22Rv1 (cell line): ENCODE results near the gene KLHDC4.

Experiments
- H3K27ac ChIP-seq: fragments of 450-650 bp; 2 replicates; pipeline ENCODE4 v1.5.1; 2017
- ZFX ChIP-seq: fragments of 450-650 bp; IDR thresholded peaks from 2 replicates; pipeline ENCODE4 v1.6.1; 2017; ENCODE audit warnings: antibody characterized with exemption, borderline replicate concordance
- TF ChIP-seq, protein P1 (sequence below): fragments of 450-650 bp; IDR thresholded peaks from 2 replicates; pipeline ENCODE4 v1.5.1; 2017; ENCODE audit warnings: mild to moderate bottlenecking

Gene KLHDC4

GRCh38 chr16:87698676-87699199 is 67.0 kb downstream of the KLHDC4 start:
- no peak for TF ChIP-seq ZFX
- TF ChIP-seq, protein P1, sequence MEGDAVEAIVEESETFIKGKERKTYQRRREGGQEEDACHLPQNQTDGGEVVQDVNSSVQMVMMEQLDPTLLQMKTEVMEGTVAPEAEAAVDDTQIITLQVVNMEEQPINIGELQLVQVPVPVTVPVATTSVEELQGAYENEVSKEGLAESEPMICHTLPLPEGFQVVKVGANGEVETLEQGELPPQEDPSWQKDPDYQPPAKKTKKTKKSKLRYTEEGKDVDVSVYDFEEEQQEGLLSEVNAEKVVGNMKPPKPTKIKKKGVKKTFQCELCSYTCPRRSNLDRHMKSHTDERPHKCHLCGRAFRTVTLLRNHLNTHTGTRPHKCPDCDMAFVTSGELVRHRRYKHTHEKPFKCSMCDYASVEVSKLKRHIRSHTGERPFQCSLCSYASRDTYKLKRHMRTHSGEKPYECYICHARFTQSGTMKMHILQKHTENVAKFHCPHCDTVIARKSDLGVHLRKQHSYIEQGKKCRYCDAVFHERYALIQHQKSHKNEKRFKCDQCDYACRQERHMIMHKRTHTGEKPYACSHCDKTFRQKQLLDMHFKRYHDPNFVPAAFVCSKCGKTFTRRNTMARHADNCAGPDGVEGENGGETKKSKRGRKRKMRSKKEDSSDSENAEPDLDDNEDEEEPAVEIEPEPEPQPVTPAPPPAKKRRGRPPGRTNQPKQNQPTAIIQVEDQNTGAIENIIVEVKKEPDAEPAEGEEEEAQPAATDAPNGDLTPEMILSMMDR = no peak
- H3K27ac ChIP-seq = no peak overlapping the region

DNA sequence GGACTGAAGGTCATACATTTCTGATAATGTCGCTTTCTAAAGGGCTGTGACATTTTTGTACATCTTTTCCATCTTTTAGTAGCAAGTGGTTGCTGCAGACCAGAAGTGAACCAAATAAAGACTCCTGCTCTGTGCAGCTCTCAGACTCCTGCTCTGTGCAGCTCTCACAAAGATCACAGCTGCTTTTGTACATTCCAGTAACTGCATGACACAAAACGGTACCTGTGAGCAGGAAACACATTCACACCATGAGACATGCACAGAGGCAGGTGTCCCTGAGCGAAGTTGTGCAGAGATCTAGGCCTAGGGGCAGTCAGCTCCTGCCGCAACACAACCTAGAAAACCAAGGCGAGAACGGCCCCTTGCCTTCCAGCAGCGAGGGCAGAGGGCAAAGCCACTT is 67.5 kb downstream of the KLHDC4 start:
- H3K27ac ChIP-seq = no peak overlapping the region
- TF ChIP-seq ZFX = no peak
- TF ChIP-seq, protein P1 = no peak

- no peak overlapping the region for H3K27ac ChIP-seq
- TF ChIP-seq ZFX = no peak
- TF ChIP-seq, protein P1 = no peak
Observed at GRCh38 chr16:87697792-87698191, 68.0 kb downstream of the KLHDC4 start.

- no peak overlapping the region for H3K27ac ChIP-seq
- TF ChIP-seq ZFX = no peak
- TF ChIP-seq, protein P1 = no peak
Observed at GRCh38 chr16:87697256-87697655, 68.5 kb downstream of the KLHDC4 start.

GRCh38 chr16:87696726-87697125 is 69.1 kb downstream of the KLHDC4 start:
- no peak overlapping the region for H3K27ac ChIP-seq
- TF ChIP-seq, protein P1 = no peak
- no peak for TF ChIP-seq ZFX

DNA sequence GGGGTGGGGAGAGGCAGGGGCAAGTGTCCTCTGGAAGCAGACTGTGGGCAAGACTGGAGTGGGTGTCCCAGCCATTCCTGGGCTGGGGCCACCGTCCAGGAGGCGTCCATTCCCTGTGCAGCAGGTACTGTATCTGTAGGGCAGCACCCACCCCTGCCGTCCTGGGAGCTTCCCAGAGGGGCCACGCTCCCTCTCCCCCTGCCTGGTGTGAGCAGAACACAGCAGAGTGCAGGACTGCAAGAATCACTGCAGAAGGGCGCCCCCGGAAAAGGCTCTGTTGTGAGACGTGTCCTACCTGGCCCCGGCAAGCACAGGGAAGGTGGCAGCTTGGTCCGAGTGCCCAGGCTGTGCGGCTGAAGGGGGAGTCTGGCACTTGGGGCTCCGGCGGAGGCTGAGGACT is 70.3 kb downstream of the KLHDC4 start:
- TF ChIP-seq ZFX = no peak
- TF ChIP-seq, protein P1 = no peak
- H3K27ac ChIP-seq = no peak overlapping the region

DNA sequence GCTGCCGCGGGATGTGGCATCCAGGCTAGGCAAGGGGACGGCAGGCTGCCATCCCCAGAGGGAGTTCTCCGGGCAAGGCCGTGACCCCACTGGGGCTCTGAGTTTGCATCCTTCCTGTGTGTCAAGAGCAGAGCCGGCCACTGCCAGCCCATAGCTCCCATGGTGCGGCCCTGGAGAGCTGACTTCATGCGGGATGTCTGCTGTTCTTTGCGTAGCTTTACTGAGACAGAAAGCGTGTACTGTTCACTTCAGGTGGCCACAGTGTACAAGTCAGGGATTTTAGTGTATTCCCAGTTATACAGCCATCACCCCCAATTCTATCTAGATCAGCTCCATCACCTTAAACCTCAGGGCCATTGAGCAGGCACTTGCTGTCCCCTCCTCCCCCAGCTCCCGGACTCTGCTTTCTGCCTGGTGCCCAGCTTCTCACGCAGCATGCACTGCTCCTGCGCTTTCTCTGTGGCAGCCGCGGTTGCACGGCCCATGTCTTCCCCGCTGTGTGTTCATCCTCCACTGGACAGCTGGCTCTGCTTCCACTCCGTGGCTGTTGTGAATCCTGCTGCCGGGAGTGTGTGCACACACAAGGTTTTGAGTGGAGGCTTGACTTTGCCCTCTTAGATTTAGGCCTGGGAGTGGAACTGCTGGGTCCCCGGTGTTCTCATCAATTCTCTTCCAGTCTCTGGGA is 71.2 kb downstream of the KLHDC4 start:
- TF ChIP-seq, protein P1 = no peak
- TF ChIP-seq ZFX = no peak
- no peak overlapping the region for H3K27ac ChIP-seq
